ENCODE results near the gene CHIA. TPM values are rescaled to one million over a fixed set of nuclear protein-coding genes. Genes with fewer than 3 reads are reported as not detected.

The CHIA gene
- total and polyA plus RNA-seq, 2 donors (not counting 3 experiments of a cell fraction or from before 2014, with no cell fraction given), result not detected

DNA sequence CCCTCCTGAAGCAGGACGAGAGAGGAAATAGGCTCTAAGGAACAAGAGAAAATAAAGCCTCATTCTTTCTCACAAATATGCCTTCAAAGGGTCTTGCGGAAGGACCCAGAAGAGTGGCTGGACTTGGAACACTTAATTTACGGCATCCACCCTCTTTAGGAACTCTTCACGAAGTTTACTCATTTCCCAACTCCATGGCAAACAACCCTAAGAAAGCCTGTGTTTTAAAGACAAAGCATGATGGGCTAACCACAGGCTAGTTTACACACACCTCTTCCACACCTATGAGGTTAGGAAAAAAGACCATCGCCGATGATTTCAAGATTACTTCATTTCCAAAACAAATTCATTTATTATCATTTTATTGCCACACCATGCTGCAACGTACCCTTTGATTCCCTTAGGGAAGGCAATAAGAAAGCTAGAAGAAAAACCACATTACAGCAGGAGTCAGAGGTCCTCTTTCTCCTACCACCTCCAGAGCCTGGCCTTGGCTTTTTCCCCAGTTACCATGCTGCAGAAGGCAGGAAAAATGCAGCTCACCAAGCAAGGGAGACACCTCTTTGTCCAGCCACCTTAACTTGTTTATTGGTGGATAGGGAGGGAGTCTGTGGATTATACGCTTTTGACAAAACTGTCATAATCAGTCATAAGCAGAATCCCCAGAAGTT lies 33.5 kb upstream of the CHIA start:
- no peaks in the 10 kb centered on the region for H3K79me2 ChIP-seq (ENCODE audit: control insufficient read depth, insufficient read depth, low read length)
- DNase-seq (ENCODE audit: low read depth, low spot score) (no peak), FAIRE-seq (no peak)
- intact Hi-C loops (cut with micrococcal nuclease), result no loop called here
- BruUV-seq (replicated peaks), result no TSS peak
- no peak for TF ChIP-seq EZH2 (IDR thresholded peaks at IDR 0.05; ENCODE audit: borderline replicate concordance, low read depth, low read length, severe bottlenecking)
- TF ChIP-seq, protein P1, sequence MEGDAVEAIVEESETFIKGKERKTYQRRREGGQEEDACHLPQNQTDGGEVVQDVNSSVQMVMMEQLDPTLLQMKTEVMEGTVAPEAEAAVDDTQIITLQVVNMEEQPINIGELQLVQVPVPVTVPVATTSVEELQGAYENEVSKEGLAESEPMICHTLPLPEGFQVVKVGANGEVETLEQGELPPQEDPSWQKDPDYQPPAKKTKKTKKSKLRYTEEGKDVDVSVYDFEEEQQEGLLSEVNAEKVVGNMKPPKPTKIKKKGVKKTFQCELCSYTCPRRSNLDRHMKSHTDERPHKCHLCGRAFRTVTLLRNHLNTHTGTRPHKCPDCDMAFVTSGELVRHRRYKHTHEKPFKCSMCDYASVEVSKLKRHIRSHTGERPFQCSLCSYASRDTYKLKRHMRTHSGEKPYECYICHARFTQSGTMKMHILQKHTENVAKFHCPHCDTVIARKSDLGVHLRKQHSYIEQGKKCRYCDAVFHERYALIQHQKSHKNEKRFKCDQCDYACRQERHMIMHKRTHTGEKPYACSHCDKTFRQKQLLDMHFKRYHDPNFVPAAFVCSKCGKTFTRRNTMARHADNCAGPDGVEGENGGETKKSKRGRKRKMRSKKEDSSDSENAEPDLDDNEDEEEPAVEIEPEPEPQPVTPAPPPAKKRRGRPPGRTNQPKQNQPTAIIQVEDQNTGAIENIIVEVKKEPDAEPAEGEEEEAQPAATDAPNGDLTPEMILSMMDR (IDR thresholded peaks at IDR 0.05; ENCODE audit: extremely low read depth in 1 of 2, insufficient read depth in 1 of 2, low read depth in 1 of 2, low read length in 2 of 2), result no peak
- TF ChIP-seq MYC (IDR thresholded peaks at IDR 0.05; ENCODE audit: low read depth, low read length), result no peak
- TF ChIP-seq GATA2 (IDR thresholded peaks at IDR 0.05; ENCODE audit: insufficient read depth, insufficient read length, low read depth, low read length), result no peak
- TF ChIP-seq POLR2A (IDR thresholded peaks at IDR 0.05; ENCODE audit: low read depth, low read length), result no peak
- no peak for TF ChIP-seq JUN (IDR thresholded peaks at IDR 0.05; ENCODE audit: borderline replicate concordance, insufficient read depth, insufficient read length, low read depth)
- TF ChIP-seq POLR2AphosphoS5 (IDR thresholded peaks at IDR 0.05; ENCODE audit: insufficient read depth, low read depth, low read length), result no peak
- TF ChIP-seq FOS (IDR thresholded peaks at IDR 0.05; ENCODE audit: borderline replicate concordance, insufficient read depth, low read length), result no peak
- TF ChIP-seq, protein P2, sequence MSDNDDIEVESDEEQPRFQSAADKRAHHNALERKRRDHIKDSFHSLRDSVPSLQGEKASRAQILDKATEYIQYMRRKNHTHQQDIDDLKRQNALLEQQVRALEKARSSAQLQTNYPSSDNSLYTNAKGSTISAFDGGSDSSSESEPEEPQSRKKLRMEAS (IDR thresholded peaks at IDR 0.05; ENCODE audit: insufficient read depth, insufficient read length), result no peak
- CTCF ChIA-PET, result interaction anchor here (0.6 to 1.6 kb wide), 2 partner anchors 17 to 64 kb away, joined by 3 read pairs; no protein-coding TSS in a partner anchor
- H2AFZ ChIP-seq (ENCODE audit: low read depth, low read length), result no peak overlapping the region
- no peak overlapping the region for H3K4me3 ChIP-seq (replicated peaks in 1 of 3; ENCODE audit: insufficient read depth in 1 of 3, low read depth in 1 of 3, low read length in 3 of 3)
- no peak overlapping the region for H3K27ac ChIP-seq (ENCODE audit: insufficient read depth, low read depth, low read length)
- H3K4me1 ChIP-seq (ENCODE audit: control insufficient read depth, extremely low read depth, insufficient read depth, low read length), result no peaks in the 10 kb centered on the region
- no peaks in the 10 kb centered on the region for H3K36me3 ChIP-seq (ENCODE audit: control insufficient read depth in 2 of 2, extremely low read depth in 1 of 2, insufficient read depth in 2 of 2, low read length in 2 of 2)
- H4K20me1 ChIP-seq (replicated peaks; ENCODE audit: control insufficient read depth, extremely low read depth, insufficient read depth, low read length), result no peaks in the 10 kb centered on the region
- H3K27me3 ChIP-seq (ENCODE audit: control insufficient read depth in 2 of 2, insufficient read depth in 2 of 2, low read length in 2 of 2), result peaks cover 2% of the 10 kb centered on the region in 2 experiments
- no peaks in the 10 kb centered on the region for H3K9me1 ChIP-seq (replicated peaks; ENCODE audit: control insufficient read depth, extremely low read depth, insufficient read depth, low read length)
- POLR2A ChIA-PET, result no interaction called here
- dilution Hi-C loops (cut with MboI; ENCODE audit: extremely low pct_ligation_motif_present, low sequenced_read_pairs), result no loop called here
- no peak overlapping the region for H3K9ac ChIP-seq (replicated peaks; ENCODE audit: extremely low read depth, insufficient read depth, low read length)
- no peaks in the 10 kb centered on the region for H3K9me3 ChIP-seq (replicated peaks; ENCODE audit: control insufficient read depth, insufficient read depth, low read length)
- H3K4me2 ChIP-seq (ENCODE audit: insufficient read depth, low read length), result no peak overlapping the region
